Spleen (tissue), 7 donors: ENCODE measurements around the gene WDR7.

Source experiments
- CTCF ChIP-seq, 11 experiments: fragments of 200-600 bp in 7 of 11; fragments of 450-650 bp in 4 of 11; sonication (generic) in 4 of 11; IDR thresholded peaks in 8 of 11; conservative IDR thresholded peaks in 3 of 11; 1 replicate in 7 of 11; 2 replicates in 4 of 11; pipeline versions ENCODE4 v1.4.0 to v1.8.0; 2016 to 2021; ENCODE audit warnings: antibody characterized with exemption in 11 of 11, inconsistent platforms in 4 of 11, mild to moderate bottlenecking in 1 of 11
- POLR2A ChIP-seq, 3 donors: fragments of 450-650 bp; IDR thresholded peaks; one replicate each; pipeline ENCODE4 v1.5.1; 2017; ENCODE audit warnings: antibody characterized with exemption in 3 of 3, mild to moderate bottlenecking in 1 of 3
- POLR2AphosphoS5 ChIP-seq, 3 donors: sonication (generic); formaldehyde crosslinking; IDR thresholded peaks; one replicate each; pipeline ENCODE4 v1.5.1; 2017; ENCODE audit warnings: antibody characterized with exemption in 3 of 3
- donor health status: DM: no; HTN: no; CAD: no; lungs with moderate emphysema.
- donor health status: DM: no; HTN: no; CAD: no.
- donor health status: DM: no; HTN: no; CAD: no.

- TF ChIP-seq CTCF (IDR thresholded peaks at IDR 0.05 in 8 of 11, conservative IDR thresholded peaks at IDR 0.05 in 3 of 11) (no peak), POLR2AphosphoS5 (IDR thresholded peaks at IDR 0.05) (no peak), POLR2A (IDR thresholded peaks at IDR 0.05) (no peak)
Observed at GRCh38 chr18:56823986-56824565, 172.9 kb downstream of the WDR7 start.
